ENCODE results near the gene PBX1. TPM values are rescaled to one million over a fixed set of nuclear protein-coding genes. Genes with fewer than 3 reads are reported as not detected.

Gene PBX1
- total RNA-seq, 2 donors from 2014 or later: 33.3 to 37.4 TPM

DNA sequence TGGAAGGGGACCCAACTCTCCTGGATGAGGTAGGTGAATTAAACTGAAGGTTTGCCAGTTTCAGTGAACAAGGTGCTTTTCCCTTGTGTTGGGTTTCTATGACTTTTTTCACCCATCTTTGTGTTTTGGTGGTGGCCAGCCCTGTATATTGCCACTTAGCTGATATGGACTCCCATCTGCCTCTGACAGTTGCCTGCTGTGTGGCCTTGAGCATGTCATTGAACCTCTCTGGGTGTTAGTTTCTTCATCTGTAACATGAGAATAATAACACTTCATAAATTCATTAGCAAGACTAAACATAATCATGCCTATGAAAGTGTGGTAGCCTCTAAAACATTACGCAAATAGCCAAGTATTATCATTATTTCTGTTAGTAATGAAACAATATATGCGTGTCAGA lies 141.7 kb downstream of the PBX1 start:
- Histone ChIP-seq H3K27me3 (no peaks in the 10 kb centered on the region), H3K9me3 (no peaks in the 10 kb centered on the region), H3K4me3 (no peak overlapping the region), H3K36me3 (no peaks in the 10 kb centered on the region), H3K4me1 (peaks cover 0 to 31% of the 10 kb centered on the region in 2 donors), H3K27ac (peak overlapping the region; percentile 62 to 77)
- DNase-seq (ENCODE audit: low spot score): no peak
- TF ChIP-seq, protein P1, sequence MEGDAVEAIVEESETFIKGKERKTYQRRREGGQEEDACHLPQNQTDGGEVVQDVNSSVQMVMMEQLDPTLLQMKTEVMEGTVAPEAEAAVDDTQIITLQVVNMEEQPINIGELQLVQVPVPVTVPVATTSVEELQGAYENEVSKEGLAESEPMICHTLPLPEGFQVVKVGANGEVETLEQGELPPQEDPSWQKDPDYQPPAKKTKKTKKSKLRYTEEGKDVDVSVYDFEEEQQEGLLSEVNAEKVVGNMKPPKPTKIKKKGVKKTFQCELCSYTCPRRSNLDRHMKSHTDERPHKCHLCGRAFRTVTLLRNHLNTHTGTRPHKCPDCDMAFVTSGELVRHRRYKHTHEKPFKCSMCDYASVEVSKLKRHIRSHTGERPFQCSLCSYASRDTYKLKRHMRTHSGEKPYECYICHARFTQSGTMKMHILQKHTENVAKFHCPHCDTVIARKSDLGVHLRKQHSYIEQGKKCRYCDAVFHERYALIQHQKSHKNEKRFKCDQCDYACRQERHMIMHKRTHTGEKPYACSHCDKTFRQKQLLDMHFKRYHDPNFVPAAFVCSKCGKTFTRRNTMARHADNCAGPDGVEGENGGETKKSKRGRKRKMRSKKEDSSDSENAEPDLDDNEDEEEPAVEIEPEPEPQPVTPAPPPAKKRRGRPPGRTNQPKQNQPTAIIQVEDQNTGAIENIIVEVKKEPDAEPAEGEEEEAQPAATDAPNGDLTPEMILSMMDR (IDR thresholded peaks at IDR 0.05): no peak

DNA sequence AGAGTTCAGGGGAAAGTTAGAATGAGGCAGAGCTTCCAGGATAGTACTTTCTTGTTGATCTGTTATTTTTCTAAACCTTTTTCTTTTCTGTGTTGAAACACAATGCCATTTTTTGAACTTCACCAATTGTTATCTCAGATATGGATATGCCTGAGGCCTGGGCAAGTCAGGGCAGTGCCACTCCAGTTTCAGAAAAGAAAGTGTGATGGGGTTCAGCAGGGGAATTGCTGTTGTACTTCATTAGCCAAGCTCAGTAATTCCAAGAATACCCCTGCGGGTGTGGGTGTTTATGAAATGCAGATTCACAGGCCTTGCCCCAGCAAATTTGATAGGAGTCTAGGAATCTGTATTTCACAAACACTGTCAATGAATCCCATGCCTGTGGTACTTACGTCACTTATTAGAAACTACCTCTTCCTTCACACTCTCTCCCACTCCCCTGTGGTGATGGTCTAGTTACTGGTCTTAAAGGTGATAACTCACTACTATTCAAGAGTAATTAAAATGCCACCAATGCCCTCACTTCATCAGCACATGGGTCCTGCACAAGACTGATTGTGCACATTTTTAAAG lies 142.3 kb downstream of the PBX1 start:
- TF ChIP-seq, protein P1 (IDR thresholded peaks at IDR 0.05): no peak
- no peaks in the 10 kb centered on the region for H3K9me3 ChIP-seq
- no peak overlapping the region for H3K4me3 ChIP-seq
- H3K27ac ChIP-seq: peak overlapping the region in 1 of 2 donors; percentile 77
- H3K4me1 ChIP-seq: peaks cover 0 to 36% of the 10 kb centered on the region in 2 donors
- no peak for DNase-seq (ENCODE audit: low spot score)
- no peaks in the 10 kb centered on the region for H3K27me3 ChIP-seq
- no peaks in the 10 kb centered on the region for H3K36me3 ChIP-seq

DNA sequence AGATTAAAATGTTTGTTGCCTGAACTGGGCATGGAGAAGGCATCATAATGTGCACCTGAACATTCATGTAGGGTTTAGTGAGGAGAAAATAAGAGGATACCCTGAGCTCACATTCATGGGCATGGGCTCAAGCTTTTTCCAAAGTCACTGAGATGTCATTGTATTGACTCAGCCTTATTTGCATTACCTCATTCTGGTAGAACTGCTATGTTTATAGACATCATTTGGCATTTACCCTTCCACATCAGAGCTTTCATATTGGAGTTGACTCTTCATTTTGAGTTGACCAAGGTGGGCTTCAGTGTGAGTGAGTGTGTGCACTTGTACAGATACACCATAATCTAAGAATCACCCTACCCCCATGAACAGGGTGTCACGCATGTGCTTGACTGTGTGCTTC lies 143.2 kb downstream of the PBX1 start:
- TF ChIP-seq, protein P1 (IDR thresholded peaks at IDR 0.05): no peak
- Histone ChIP-seq H3K4me1 (peaks cover 0 to 45% of the 10 kb centered on the region in 2 donors), H3K4me3 (no peak overlapping the region), H3K9me3 (no peaks in the 10 kb centered on the region), H3K27ac (peak overlapping the region; percentile 14 to 77), H3K36me3 (no peaks in the 10 kb centered on the region), H3K27me3 (no peaks in the 10 kb centered on the region)
- no peak for DNase-seq (ENCODE audit: low spot score)

GRCh38 chr1:164702664-164703063 lies 143.7 kb downstream of the PBX1 start:
- Histone ChIP-seq H3K36me3 (no peaks in the 10 kb centered on the region), H3K27me3 (no peaks in the 10 kb centered on the region), H3K9me3 (no peaks in the 10 kb centered on the region), H3K4me1 (peaks cover 0 to 50% of the 10 kb centered on the region in 2 donors), H3K4me3 (no peak overlapping the region), H3K27ac (peak overlapping the region; percentile 14 to 77)
- TF ChIP-seq, protein P1 (IDR thresholded peaks at IDR 0.05): no peak
- DNase-seq (ENCODE audit: low spot score): no peak

GRCh38 chr1:164703463-164703862 lies 144.5 kb downstream of the PBX1 start:
- no peaks in the 10 kb centered on the region for H3K9me3 ChIP-seq
- peaks cover 0 to 58% of the 10 kb centered on the region in 2 donors for H3K4me1 ChIP-seq
- H3K27me3 ChIP-seq: no peaks in the 10 kb centered on the region
- H3K4me3 ChIP-seq: no peak overlapping the region
- TF ChIP-seq, protein P1 (IDR thresholded peaks at IDR 0.05): no peak
- no peaks in the 10 kb centered on the region for H3K36me3 ChIP-seq
- DNase-seq (ENCODE audit: low spot score): no peak
- peak overlapping the region; percentile 14 to 77 for H3K27ac ChIP-seq

- Histone ChIP-seq H3K9me3 (no peaks in the 10 kb centered on the region), H3K27ac (peak overlapping the region; percentile 14 to 77), H3K27me3 (no peaks in the 10 kb centered on the region), H3K4me1 (peaks cover 0 to 63% of the 10 kb centered on the region in 2 donors), H3K36me3 (no peaks in the 10 kb centered on the region), H3K4me3 (no peak overlapping the region)
- no peak for DNase-seq (ENCODE audit: low spot score)
- TF ChIP-seq, protein P1 (IDR thresholded peaks at IDR 0.05): no peak
Measured at GRCh38 chr1:164703960-164704411, 145.0 kb downstream of the PBX1 start.
